ENCODE data around the gene DLX3.
A peak's percentile ranks its signal among the peaks of the same experiment; 100 is the strongest.

The DLX3 gene

DNA sequence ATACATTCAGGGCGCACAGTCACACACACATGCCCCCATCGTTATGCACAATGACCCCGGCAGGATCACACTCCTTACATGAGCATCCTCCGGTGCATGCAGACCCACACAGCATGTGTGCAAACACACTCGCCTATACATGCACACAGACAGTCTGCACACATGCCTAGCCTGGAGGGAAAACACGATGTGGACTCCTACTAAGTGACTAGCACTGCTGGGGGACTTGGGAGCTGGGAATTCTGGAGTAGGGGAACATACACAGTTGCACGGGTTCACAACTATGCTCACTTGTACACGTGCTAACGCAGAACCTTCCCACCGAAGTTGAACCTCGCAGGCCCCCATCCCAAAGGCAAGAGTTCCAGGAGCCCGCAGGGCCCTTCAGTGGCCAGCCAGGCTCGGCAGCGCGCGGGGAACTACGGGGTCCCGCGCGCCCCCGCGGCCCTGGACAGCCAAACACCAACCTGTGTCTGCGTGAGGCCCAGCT, 2.0 kb downstream of the DLX3 start:
- no peak for DNase-seq (ENCODE audit: low read depth, low spot score)

DNA sequence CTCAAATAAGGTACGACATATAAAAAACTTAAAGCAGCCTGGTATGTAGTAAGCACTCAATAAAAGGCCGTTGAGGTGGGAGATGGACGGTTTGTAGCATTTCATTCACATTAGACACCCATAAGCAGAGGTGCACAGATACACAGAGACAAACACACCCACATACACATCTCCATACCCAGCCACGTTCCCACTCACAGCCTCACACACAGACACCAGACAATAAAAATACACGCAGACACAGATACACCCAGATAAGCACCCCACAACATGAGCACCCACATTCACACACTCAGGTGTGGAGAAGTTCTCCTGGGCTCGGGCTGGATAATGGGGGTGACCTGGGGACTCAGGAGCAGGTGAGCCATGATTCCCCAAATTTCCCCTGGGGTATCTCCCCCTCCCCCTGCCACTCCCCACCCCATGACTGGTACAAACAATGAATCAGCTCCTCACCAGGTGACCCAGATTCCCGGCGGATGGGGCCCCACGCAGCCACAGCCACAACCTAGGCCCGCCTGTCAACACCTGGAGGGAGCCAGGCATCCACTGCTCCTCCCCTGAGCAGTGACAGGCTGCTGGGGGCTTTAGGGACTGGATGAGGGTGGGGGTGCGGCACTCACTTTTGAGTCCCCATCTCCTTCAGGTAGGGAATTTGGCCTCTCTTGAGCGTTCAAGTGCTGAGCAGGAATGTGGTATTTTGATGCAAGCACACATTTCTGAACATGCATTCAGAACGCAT, 2.7 kb downstream of the DLX3 start:
- DNase-seq (ENCODE audit: low read depth, low spot score) = no peak

DNA sequence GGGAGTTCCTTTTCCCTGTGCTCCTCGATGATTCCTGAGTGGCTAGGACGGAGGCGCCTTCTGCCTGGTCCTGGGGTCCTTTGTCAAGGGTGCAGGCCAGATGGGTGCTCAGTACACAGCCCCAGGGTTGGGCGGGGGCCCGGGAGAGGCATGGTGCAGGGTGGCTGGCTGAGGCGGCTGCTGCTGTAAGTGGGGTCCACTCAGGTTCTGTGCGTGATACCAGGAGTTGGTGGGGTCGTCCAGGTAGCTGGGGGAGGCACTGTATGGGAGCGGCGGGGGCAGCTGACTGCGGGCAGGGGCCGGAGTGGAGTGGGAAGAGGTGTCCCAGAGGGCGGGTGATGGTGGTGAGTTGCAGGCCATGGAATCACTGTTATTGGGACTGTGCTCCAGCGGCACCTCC, 3.6 kb downstream of the DLX3 start:
- no peak for DNase-seq (ENCODE audit: low read depth, low spot score)

DNA sequence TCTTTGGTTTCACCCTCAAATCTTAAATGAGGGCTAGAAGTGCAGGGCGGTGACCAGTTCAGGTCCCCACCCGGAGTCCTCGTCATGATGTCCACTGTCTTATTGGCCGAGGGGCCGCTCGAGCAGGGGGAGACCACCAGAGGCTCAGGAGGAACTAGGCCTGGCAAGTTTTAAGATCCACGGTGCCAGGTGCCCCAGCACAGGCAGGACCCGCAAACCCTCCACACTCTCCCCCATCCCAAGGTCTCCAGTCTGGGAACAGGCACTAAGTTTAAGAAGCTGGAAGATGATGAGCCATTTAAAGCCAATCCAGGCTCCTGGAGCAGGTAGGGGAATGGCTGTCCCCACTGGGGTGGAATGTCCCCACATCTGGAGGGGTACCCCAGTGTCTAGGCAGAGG, 4.1 kb downstream of the DLX3 start:
- no peak for DNase-seq (ENCODE audit: low read depth, low spot score)

DNA sequence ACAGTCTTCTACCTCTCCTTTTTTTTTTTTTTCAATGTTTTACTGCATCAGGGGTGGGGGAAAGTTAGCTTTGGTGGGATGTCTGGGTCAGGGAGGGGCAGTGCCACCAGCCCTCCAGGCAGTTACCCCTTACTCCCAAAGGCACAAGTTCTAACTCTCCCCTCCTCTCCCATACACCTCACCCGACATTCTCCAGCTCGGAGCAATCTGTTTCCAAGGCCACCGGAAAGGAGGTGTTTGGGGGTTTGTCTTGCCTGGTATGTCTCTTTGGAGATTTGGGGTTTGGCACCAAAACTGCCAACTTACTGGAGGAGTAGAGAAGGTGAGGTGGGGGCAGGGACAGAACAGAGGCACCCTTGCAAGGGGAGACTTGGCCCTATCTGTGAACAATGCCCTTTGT, 4.7 kb downstream of the DLX3 start:
- no peak for DNase-seq (ENCODE audit: low read depth, low spot score)

DNA sequence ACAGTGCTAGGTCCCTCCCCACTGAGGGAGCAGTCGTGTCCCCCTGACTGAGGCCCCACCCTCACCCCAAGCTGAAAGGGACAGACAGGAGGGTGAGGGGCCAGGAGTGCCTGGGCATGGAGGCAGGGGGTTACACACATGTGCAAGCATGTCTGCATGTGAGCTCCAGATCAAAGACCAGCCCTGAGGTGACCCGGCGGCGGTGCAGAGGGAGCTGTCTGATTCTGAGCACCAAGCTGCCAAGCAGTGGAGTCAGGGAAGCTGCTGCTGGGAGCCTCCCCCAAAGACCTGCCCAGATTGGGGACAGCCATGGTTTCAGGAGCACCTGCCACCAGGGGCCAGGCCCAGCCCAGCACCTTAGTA, 5.5 kb downstream of the DLX3 start:
- DNase-seq (ENCODE audit: low read depth, low spot score) = no peak

DNA sequence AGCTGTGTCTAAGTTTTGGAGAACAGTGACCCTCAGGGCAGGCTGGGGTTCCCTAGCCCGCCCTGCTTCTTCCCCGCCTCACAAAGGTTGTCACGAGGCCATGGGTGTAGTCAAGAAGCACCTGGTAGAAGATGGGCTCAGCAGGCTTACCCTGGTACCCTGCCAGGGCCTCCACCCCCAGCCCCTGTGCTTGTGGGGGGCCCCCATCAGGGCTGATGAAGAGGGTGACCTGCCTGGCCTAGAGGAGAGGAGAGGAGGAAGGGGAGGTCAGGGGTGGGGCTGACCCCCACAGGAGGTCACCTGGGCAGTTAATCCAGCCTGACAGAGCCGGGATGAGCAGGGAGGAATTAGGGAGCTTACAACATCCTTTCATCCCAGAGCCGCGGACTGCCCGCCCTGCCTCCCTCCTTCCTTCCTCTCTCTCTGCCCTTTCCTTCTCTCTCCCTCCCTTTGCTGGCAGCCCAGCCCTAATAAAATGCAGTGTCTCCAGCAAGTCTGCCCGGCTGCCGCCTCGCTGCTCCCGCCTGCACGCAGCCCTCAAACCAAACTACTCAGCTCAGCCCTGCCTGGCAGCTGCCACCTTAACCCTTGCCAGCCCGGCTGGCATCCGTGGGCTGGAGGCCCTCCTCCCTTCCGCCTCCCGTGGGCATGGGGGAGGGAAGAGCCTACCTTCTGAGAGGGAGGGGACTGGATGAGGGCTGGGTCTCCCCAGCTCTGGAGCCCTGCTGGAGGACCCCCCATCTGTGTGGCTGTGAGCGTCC, 7.2 kb downstream of the DLX3 start:
- DNase-seq (ENCODE audit: low read depth, low spot score) = peak; percentile 74

DNA sequence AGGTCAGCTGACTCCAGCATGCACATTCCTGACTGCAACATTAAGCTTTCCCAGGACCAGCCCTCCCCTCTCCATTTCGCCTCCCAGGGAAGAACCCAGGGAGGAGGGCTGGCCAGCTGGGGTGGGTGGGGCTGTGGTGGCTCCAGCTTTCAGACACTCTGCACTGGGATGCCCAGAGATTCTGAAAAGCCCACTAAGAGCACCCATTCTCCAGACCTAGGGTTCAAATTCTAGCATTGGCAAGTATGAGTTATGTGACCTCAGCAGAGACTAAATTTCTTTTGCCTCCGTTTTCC, 7.8 kb downstream of the DLX3 start:
- no peak for DNase-seq (ENCODE audit: low read depth, low spot score)

DNA sequence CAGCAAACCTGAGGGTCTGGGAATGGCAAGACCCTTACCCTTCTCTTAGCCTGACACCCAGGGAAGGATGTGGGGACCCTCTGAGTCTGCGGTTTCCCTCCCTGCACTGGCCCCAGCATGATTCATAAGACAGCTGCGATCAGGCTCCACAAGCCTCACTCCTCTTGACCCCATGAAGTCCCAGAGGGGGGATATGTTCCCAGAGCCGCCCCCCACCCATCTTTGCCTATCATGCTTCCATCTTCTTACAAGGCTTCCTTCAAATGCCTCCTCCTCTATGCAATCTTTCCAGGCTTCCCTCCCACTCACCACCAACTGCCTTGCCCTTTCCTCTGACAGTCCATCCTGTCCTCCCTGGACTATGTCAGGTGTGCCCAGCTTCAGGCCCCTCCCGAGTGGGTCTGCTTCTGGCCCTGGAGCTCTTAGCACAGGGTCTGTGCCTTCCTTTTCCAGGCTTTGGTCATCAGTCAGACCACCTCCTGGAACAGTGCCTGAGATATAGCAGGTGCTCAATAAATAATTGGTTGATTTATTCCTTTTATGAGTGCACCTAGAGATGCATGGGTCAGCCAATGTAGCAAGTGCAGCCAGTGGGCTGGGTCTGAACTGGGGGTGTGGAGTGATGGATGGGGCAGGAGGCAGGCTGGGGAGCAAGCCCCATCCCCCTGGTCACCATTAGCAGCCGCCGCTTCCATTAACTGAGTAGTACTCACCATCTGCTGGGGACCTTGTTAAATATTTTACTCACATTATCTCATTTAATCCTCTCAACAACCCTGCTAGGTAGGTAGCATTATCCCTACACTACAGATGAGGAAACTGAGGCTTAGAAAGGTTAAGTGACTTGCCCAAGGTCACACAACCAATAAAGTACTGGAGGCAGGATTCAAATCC, 8.4 kb downstream of the DLX3 start:
- no peak for DNase-seq (ENCODE audit: low read depth, low spot score)

DNA sequence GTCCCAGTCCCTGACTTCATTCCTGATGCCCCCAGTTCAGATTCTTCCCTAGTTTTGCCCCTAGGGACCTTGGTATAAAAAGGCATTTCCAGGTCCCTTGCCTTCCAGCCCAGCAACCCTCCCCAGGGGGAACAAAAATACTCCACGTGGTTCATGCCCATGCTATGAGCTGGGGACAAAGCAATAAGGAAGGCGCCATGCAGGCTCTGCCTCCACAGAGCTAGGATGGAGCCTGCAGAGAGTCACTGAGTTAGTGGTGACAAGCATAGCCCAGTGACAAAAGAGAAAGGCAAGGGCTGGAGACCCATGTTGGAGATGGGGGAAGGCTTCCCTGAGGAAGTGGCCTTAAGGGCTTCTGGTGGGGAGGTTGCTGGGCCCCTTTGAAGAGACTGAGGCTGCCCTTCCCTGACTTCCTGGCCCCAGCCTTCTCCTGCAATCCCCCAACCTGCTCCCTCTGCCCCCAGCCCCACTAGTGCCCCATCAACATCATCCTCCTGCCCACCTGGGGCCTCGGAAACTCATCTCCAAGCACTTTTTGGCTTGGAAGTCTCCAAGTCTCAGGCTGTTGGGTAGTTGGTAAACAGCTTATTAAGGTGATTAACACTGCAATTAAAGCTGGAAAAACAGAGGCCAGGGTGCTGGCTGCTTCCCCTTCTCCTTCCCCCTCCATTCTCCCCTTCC, 9.6 kb downstream of the DLX3 start:
- no peak for DNase-seq (ENCODE audit: low read depth, low spot score)

DNA sequence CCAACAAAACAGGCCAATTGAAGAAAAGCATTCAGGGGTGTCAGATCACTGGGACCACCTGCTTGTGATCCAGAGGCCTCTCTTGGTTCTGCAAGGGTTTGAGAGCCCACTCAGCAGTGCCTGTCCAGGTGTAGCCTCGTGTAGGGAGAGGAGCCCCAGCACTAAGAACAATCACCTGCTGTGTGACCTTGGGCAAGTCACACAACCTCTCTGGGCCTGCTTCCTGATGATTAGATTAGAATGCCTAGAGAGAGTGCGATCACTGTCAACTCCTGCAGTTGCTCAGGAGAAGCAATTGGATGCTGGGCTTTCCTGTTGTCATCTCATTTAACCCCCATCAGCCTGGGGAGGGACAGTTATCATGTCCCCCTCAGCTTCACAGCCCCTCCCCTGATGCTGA, 10.2 kb downstream of the DLX3 start:
- DNase-seq (ENCODE audit: low read depth, low spot score) = no peak

DNA sequence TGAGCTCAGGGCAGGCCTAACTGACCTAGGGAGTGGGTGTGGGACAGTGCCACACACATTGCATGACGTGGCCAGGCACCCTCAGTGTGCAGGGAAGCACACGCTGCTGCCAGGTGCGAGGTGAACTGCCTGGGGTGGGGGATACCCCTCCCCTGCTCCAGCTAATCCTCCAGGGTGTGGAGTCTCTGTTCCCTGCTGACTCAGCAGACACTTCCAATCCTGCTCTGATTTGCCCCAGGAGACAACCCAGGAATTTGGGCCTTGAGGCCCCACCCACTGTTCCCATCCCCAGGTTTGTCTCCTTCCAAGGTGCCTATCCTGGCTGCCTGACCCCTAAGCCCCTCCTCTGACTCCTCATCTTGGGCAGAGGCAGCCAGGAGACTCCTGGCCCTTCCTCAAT, 10.7 kb downstream of the DLX3 start:
- no peak for DNase-seq (ENCODE audit: low read depth, low spot score)

DNA sequence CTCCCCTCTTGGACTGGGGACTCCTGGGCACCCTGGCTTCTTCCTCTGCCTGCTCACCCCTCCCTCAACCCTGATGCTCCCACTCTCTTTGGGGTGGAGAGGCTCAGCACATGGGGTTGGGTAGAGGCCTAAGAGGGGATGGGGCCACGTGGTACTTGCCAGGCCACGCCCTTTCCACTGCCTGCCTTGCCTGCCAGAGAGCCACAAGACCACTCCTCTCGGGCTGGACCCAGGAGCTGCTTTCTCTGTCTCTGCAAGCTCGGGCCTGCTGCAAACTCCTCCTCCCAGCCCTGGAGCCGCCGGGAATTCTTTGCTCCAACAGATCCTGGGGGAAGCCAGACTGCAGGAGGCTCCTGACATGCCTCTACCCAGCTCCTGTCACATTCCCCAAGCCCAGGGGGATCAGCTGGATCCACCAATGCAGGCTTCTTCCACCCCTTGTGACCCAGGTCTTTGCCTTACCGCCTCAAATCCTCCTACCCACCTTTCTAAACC, 14.3 kb downstream of the DLX3 start:
- no peak for DNase-seq (ENCODE audit: low read depth, low spot score)

DNA sequence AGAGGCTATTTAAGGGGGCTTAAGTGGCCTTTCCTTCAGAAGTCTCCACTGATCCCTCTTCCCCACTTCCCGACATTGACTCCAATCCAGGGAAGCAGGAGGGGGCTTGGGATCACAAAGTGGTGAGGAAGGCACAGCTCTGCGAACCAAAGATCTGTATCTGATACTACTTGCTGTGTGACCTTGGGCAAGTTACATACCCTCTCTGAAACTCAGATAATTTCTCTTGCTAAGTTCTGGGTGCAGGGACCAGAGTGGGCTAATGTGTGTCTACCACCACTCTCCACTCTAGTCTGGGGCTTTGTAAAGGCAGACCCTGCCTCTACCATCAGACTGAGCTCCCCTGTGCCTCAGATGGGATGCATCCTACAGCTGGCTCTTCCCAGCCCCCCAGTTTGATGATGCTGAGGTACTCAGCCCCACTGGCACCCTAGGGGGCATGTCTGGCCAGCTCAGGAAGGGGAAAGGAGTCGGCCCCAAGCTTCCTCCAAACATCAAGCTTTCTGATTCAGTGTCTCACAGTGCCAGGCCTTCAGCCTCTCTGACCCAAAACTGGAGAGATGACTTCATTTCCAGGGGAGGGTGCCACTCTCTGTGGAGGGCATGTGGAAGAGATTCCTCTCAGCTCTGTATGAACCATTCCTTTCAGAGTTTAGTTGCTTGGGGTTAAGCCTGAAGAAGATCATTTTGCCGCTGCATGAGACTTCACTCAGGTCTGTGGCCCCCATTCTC, 15.1 kb downstream of the DLX3 start:
- no peak for DNase-seq (ENCODE audit: low read depth, low spot score)

DNA sequence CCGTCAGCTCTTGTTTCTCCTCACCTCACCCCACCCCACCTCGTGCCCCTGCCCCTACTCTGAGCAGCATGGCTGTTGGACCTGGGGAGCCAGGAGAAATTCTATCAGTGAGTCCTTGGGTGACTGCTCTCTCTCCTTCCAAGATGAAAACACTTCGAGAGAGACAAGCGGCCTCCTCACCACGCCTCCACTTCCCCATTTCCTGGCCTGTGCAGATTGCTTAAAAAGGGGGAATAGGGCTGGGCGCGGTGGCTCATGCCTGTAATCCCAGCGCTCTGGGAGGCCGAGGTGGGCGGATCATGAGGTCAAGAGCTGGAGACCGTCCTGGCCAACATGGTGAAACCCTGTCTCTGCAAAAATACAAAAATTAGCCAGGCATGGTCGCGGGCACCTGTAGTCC, 16.5 kb downstream of the DLX3 start:
- DNase-seq (ENCODE audit: low read depth, low spot score) = no peak

DNA sequence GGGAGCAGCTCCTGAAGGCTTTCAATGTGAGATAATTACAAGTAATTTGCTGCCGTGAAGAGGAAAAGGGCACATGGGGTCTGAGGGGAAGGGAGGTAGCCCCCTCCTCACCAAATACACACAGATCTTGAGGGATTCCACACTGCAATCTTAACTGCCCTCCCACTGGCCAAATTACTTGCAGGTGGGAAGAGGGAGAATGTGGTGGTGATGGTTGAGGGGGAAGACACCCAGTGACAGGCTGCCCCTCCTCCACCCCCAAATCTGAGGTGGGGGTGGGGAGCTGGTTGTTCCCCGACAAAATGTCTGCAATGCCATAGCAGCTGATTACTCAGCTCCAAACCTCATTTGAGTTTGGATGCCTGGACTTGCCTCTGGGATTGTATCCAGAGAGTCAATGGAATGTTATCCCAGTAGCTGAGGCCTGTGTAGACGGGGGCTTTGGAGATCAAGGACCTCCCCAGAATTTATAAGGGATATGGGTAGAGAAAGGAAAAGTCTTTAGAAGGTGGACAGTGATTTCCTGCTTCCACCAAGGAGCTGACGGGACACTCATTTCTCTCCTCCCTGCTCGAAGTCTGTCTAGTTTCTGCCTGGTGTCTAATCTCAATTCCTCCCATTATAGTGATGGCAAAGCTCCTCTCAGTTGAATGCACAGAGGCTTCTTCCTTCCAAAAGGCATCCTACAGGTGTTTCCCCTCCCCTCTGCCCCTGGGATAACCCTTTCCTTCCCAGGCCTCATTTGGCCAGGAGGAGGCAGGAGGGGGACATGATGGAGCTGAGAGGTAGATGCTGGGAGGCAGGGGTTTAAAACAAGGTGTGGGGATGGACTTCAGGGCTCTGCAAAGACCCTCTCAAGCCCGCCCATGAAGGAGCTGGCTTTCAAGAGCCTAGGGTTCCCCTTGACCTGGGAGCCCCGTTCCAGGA, 17.3 kb downstream of the DLX3 start:
- no peak for DNase-seq (ENCODE audit: low read depth, low spot score)

DNA sequence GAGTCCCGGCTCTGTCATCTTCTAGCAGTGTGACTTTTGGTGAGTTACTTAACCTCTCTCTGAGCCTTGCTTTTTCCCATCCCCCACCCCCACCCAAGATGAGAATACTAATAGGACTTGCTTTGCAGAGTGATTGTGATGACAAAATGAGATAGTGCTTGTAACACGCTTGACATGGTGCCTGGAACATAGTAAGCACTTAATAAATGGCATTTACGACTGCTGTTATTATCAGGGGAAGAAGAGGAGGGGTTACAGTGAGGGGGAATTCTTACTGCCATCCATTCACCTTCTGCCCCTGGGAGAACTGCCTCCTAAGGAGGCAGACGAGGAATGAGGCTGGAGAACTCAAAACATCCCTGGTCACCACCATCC, 18.2 kb downstream of the DLX3 start:
- no peak for DNase-seq (ENCODE audit: low read depth, low spot score)

DNA sequence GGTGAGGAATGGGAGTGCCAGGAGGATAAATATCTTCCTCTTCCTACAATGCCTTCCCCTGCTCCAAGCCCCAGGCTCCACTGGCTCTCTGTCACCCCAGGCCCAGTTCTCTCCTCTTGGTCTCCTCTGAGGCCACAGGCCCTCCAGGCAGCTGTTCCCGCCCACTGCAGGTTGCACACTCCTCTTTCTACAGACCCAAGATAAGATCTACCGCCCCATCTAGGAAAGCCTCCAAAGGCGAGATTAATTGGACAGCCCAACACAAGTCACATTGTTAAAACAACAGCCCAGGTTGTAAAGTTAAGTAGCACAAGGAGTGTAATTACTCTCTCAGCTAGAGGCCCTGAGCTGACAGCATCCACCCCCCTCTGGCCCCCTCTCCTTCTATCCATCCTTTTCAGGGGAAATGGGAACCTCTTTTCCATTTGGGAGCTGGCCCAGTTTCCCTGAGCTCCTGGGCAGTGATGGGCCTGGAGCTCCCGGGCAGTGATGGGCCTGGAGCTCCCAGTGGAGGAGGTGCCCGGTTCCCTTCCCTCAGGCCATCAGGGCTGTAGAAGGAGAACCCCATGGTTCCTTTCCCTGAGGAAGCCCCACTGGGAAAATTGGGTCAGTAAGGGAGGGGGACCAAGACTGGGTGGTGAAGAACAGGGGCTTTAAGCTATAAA, 18.7 kb downstream of the DLX3 start:
- no peak for DNase-seq (ENCODE audit: low read depth, low spot score)

DNA sequence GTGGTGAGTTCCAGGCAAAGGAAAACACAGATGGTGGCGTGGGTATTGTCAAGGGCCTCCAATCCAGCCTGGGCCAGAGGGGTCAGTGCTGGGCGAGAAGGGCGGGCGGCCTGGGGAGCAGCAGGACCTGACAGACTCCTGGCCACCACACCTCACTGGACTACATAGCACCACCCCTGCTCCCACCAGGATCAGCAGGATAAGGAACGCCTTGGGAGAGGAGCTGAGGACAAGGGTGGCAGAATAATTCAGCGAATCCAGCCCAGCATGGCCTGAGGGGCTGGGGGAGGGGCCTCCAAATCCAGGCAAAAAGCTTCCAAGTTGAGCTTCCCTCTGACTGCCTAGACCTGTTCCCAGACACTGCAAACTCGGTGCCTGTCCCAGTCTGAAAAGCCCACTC, 19.5 kb downstream of the DLX3 start:
- no peak for DNase-seq (ENCODE audit: low read depth, low spot score)

DNA sequence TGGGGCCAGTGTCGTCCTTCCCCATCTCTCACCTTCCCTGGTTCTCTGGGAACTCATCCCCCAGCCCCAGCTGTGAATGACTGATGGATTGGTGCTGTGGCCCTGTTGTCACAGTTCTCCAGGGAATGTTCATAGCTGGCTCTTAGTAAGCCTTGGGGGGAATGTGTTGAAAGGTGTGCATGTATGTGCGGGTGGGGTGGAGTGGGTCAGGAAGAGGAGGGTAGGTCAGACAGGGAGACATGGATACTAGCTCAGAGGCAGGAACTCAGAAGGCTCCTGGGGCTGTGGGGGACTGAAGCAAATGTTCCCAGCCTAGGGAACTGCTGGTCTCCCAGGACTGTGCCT, 21.8 kb downstream of the DLX3 start:
- no peak for DNase-seq (ENCODE audit: low read depth, low spot score)
